Endodermal cell (in vitro differentiated cells): ENCODE data around the gene LRRK1. TPM values are rescaled to one million over a fixed set of nuclear protein-coding genes. Genes with fewer than 3 reads are reported as not detected.

ENCODE experiments used
- DNase-seq: peaks from one replicate; pipeline ENCODE4 v3.0.0-alpha.2; 2017
- H3K27ac ChIP-seq: 2 replicates; pipeline ENCODE4 v1.5.1; 2013; ENCODE audit warnings: mild to moderate bottlenecking, low read depth, low read length, moderate library complexity
- H3K27me3 ChIP-seq: 2 replicates; pipeline ENCODE4 v1.6.1; 2013; ENCODE audit warnings: mild to moderate bottlenecking, low read length, moderate library complexity; ENCODE audit not compliant: insufficient read depth, control insufficient read depth, poor library complexity, severe bottlenecking
- H3K36me3 ChIP-seq: 2 replicates; pipeline ENCODE4 v1.7.0; 2013; ENCODE audit warnings: mild to moderate bottlenecking, low read length, moderate library complexity; ENCODE audit not compliant: control insufficient read depth, insufficient read depth
- H3K4me1 ChIP-seq: one replicate; pipeline ENCODE4 v1.7.0; 2013; ENCODE audit warnings: low read length; ENCODE audit not compliant: control insufficient read depth, insufficient read depth
- H3K4me3 ChIP-seq: 2 replicates; pipeline ENCODE4 v1.5.1; 2013; ENCODE audit warnings: mild to moderate bottlenecking, low read length, moderate library complexity
- H3K9ac ChIP-seq: 2 replicates; pipeline ENCODE4 v1.6.1; 2013; ENCODE audit warnings: mild to moderate bottlenecking, low read length, moderate library complexity; ENCODE audit not compliant: poor library complexity, severe bottlenecking; ENCODE audit errors: extremely low read depth
- H3K9me3 ChIP-seq: 2 replicates; pipeline ENCODE4 v1.6.1; 2013; ENCODE audit warnings: mild to moderate bottlenecking, low read length, moderate library complexity; ENCODE audit not compliant: control insufficient read depth
- H3K27ac Mint-ChIP-seq: 2 replicates; pipeline ENCODE4 v1.8.0; 2020; ENCODE audit warnings: mixed read lengths
- H3K27me3 Mint-ChIP-seq: 2 replicates; pipeline ENCODE4 v1.8.0; 2021; ENCODE audit warnings: mild to moderate bottlenecking, mixed read lengths; ENCODE audit not compliant: insufficient read depth
- H3K36me3 Mint-ChIP-seq: 2 replicates; pipeline ENCODE4 v1.8.0; 2020; ENCODE audit warnings: low read depth, mixed read lengths
- H3K4me1 Mint-ChIP-seq: 2 replicates; pipeline ENCODE4 v1.8.0; 2020; ENCODE audit warnings: mixed read lengths
- H3K4me3 Mint-ChIP-seq: 2 replicates; pipeline ENCODE4 v1.8.0; 2020; ENCODE audit warnings: mild to moderate bottlenecking, moderate library complexity, mixed read lengths
- H3K9me3 Mint-ChIP-seq: 2 replicates; pipeline ENCODE4 v1.8.0; 2020; ENCODE audit warnings: mild to moderate bottlenecking, mixed read lengths
- WGBS, 2 experiments: methylation state at CpG; one replicate each; pipeline versions ENCODE4 v1.1.5 to v1.1.7; 2013; ENCODE audit warnings: missing lambda C conversion rate in 2 of 2, mixed read lengths in 1 of 2; ENCODE audit not compliant: insufficient coverage in 1 of 2, insufficient read length in 1 of 2; 5-methylcytosine and 5-hydroxymethylcytosine counted together
- total RNA-seq, 2 donors: library from RNA; stranded (reverse); fragmentation: NEBNext Ultra II Directional in 1 of 2; extraction: Animal tissue kit (Norgen Biotek cat#: 25700) in 1 of 2; gene quantifications; 2 replicates in 1 of 2; 3 replicates in 1 of 2; pipeline ENCODE4 v1.2.1, GENCODE V29; 2021
- TF ChIP-seq, protein P1 (sequence below): fragments of 200-600 bp; sonication (generic); conservative IDR thresholded peaks from 2 replicates; pipeline ENCODE4 v1.5.0; 2021; ENCODE audit warnings: antibody characterized with exemption, mild to moderate bottlenecking

Gene LRRK1
- total RNA-seq, 2 donors from 2014 or later = 2.7 to 5.1 TPM

DNA sequence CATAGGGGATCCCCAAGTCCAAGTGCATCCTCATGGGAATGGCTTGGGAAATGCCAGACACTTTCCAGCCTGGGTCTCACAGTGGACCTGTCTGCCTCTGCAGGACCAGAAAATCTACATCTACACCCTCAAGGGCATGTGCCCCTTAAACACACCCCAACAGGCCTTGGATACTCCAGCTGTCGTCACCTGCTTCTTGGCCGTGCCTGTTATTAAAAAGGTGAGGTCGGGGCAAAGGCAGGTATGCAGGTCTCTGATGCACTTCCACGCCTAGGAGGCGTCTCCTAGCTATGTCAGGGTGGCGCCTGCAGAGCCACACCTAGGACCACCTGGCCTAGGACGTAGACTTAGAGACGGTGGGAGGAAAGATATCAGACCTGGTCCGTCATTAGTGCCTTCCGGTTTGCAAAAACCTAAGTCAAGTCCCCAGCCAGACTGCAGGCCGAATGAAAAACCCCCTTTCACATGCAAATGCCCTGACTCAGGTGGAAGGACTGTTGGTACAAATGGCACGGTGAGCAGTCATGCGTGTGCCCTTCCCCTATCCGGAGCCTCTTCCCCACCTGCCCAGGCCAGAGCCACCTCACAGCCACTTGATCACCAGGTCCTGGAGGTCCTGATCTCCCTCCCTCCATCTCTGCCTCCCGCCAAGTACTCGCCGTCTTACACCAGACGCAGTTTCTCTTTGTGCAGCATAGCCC, 143.5 kb downstream of the LRRK1 start:
- peak overlapping the region; percentile 59 for H3K27ac Mint-ChIP-seq
- peaks cover 10% of the 10 kb centered on the region for H3K9me3 Mint-ChIP-seq
- H3K9me3 ChIP-seq = no peaks in the 10 kb centered on the region
- no peak overlapping the region for H3K27ac ChIP-seq
- H3K36me3 Mint-ChIP-seq = peaks cover 17% of the 10 kb centered on the region
- H3K4me1 Mint-ChIP-seq = peaks cover 3% of the 10 kb centered on the region
- peak; percentile 57 for DNase-seq
- H3K27me3 Mint-ChIP-seq = no peaks in the 10 kb centered on the region
- 82 to 84% methylated on average over 18 of the region's 18 CpGs for WGBS, 2 experiments
- H3K4me3 ChIP-seq = no peak overlapping the region
- H3K36me3 ChIP-seq = no peaks in the 10 kb centered on the region
- H3K9ac ChIP-seq = no peak overlapping the region
- H3K4me3 Mint-ChIP-seq = no peak overlapping the region
- no peaks in the 10 kb centered on the region for H3K27me3 ChIP-seq
- H3K4me1 ChIP-seq = no peaks in the 10 kb centered on the region
- TF ChIP-seq, protein P1, sequence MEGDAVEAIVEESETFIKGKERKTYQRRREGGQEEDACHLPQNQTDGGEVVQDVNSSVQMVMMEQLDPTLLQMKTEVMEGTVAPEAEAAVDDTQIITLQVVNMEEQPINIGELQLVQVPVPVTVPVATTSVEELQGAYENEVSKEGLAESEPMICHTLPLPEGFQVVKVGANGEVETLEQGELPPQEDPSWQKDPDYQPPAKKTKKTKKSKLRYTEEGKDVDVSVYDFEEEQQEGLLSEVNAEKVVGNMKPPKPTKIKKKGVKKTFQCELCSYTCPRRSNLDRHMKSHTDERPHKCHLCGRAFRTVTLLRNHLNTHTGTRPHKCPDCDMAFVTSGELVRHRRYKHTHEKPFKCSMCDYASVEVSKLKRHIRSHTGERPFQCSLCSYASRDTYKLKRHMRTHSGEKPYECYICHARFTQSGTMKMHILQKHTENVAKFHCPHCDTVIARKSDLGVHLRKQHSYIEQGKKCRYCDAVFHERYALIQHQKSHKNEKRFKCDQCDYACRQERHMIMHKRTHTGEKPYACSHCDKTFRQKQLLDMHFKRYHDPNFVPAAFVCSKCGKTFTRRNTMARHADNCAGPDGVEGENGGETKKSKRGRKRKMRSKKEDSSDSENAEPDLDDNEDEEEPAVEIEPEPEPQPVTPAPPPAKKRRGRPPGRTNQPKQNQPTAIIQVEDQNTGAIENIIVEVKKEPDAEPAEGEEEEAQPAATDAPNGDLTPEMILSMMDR = no peak

DNA sequence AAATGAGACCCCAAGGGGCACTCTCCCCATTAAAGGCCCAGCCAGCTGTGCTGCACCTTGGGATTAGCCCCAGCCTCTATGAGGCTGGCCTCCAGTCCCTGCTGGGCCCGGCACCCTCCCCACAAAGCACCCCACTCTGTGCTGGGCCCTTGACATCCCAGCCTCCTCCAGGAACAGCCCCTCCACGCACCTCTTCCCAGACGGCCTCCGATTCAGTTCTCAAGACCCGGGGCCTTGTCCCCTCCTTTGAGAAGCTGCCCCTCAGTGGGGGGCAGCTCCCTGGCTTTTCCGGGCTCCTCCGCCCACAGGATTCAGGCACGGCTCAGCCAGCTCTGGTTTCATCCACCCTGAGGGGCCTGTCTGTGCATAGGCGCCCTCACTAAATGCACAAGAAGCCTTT, 144.1 kb downstream of the LRRK1 start:
- no peak overlapping the region for H3K4me3 Mint-ChIP-seq
- no peak overlapping the region for H3K9ac ChIP-seq
- H3K4me1 Mint-ChIP-seq = peaks cover 3% of the 10 kb centered on the region
- WGBS, 2 experiments = 34 to 78% methylated on average over 4 to 9 of the region's 9 CpGs
- TF ChIP-seq, protein P1 = no peak
- H3K27me3 ChIP-seq = no peaks in the 10 kb centered on the region
- H3K36me3 Mint-ChIP-seq = peaks cover 14% of the 10 kb centered on the region
- peak overlapping the region; percentile 59 for H3K27ac Mint-ChIP-seq
- peak; percentile 51 for DNase-seq
- H3K4me3 ChIP-seq = no peak overlapping the region
- H3K27me3 Mint-ChIP-seq = no peaks in the 10 kb centered on the region
- no peak overlapping the region for H3K27ac ChIP-seq
- no peaks in the 10 kb centered on the region for H3K4me1 ChIP-seq
- H3K9me3 ChIP-seq = no peaks in the 10 kb centered on the region
- H3K9me3 Mint-ChIP-seq = peaks cover 10% of the 10 kb centered on the region
- no peaks in the 10 kb centered on the region for H3K36me3 ChIP-seq

DNA sequence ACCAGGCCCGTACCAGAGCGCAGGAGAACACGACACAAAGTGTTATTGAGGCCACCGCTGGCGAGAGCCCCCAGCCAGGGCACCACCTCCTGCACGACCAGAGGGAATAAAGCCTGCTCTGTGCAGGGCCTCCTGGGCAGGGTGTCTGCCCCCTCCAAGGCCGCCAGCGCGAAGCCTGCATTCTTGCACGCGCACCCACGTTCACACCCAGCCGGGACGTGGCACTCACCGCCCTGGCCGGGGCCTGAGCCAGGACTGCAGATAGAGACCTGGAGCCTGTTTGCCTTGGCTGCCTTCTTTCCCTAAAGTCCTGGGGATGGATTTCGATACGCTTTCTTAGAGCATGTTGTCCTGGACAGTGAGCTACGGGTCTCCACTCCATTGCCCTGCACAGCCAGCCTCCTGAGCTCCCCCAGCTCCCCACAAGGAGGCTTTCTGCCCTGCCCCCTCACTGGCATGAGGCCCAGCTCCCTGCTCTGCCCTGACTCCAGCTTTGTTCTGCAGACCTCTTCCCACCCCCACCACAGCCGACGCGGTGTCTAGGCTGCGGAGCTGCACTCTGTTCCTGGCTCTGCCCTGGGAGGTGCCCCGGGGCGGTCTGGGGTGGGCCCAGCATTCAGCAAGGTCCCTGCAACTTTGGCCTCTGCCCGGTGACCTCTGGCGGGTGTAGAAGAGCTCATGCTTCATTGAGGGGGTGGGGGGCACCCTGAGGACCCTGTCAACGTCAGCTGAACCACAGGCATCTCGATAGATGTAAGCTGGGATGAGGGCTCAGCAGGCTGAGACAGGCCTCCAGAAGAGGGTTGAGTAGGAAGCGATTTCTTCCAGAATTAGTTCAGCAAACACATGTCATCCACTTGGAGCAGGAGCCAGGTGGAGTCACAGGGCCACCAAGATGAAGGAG, 145.0 kb downstream of the LRRK1 start:
- Histone ChIP-seq H3K9ac (no peak overlapping the region), H3K36me3 (no peaks in the 10 kb centered on the region), H3K4me3 (no peak overlapping the region), H3K27ac (no peak overlapping the region), H3K4me1 (no peaks in the 10 kb centered on the region), H3K27me3 (no peaks in the 10 kb centered on the region), H3K9me3 (no peaks in the 10 kb centered on the region)
- 90 to 91% methylated on average over 21 to 30 of the region's 30 CpGs for WGBS, 2 experiments
- no peak overlapping the region for H3K4me3 Mint-ChIP-seq
- no peak overlapping the region for H3K27ac Mint-ChIP-seq
- peak; percentile 41 for DNase-seq
- peaks cover 10% of the 10 kb centered on the region for H3K9me3 Mint-ChIP-seq
- peaks cover 9% of the 10 kb centered on the region for H3K36me3 Mint-ChIP-seq
- TF ChIP-seq, protein P1 = no peak
- H3K27me3 Mint-ChIP-seq = no peaks in the 10 kb centered on the region
- H3K4me1 Mint-ChIP-seq = peaks cover 8% of the 10 kb centered on the region
